Keratinocyte (primary cell): ENCODE data around the gene SPHK2. TPM values are rescaled to one million over a fixed set of nuclear protein-coding genes. Genes with fewer than 3 reads are reported as not detected.

Experiments
- DNase-seq: peaks from one replicate; pipeline ENCODE4 v3.0.0-alpha.2; 2011; ENCODE audit warnings: low read depth, missing footprints, low spot score
- FAIRE-seq: peaks from 2 replicates; lab custom pipeline; 2011; peaks lifted over from hg19 to GRCh38; lab: Jason Lieb, UNC
- H2AFZ ChIP-seq: 2 replicates; pipeline ENCODE4 v1.6.0; 2012; ENCODE audit warnings: low read length, control low read depth, inconsistent platforms; ENCODE audit not compliant: control insufficient read depth
- H3K27ac ChIP-seq: 2 replicates; pipeline ENCODE4 v1.5.1; 2011; ENCODE audit warnings: low read length; ENCODE audit not compliant: control insufficient read depth, insufficient read depth
- H3K27me3 ChIP-seq: 3 replicates; pipeline ENCODE4 v1.6.0; 2011; ENCODE audit warnings: low read length; ENCODE audit not compliant: control insufficient read depth, insufficient read depth; ENCODE audit errors: extremely low read depth
- H3K36me3 ChIP-seq, 2 experiments: 2 replicates in 1 of 2; 3 replicates in 1 of 2; pipeline ENCODE4 v1.5.1; 2011; ENCODE audit warnings: low read length in 2 of 2, mild to moderate bottlenecking in 1 of 2; ENCODE audit not compliant: control insufficient read depth in 2 of 2, insufficient read depth in 2 of 2; ENCODE audit errors: extremely low read depth in 1 of 2
- H3K4me1 ChIP-seq: 3 replicates; pipeline ENCODE4 v1.5.1; 2011; ENCODE audit warnings: low read length; ENCODE audit not compliant: control insufficient read depth, insufficient read depth; ENCODE audit errors: extremely low read depth
- H3K4me2 ChIP-seq: 3 replicates; pipeline ENCODE4 v1.6.0; 2011; ENCODE audit warnings: low read depth, low read length; ENCODE audit not compliant: control insufficient read depth, insufficient read depth; ENCODE audit errors: extremely low read depth
- H3K4me3 ChIP-seq, 3 experiments: fragments of 200-600 bp in 1 of 3; sonication (generic) in 1 of 3; 2 replicates in 2 of 3; 3 replicates in 1 of 3; pipeline ENCODE4 v1.5.1; 2011 to 2016; ENCODE audit warnings: low read length in 3 of 3, mild to moderate bottlenecking in 3 of 3, control low read depth in 2 of 3, inconsistent platforms in 1 of 3, low read depth in 1 of 3, mixed read lengths in 1 of 3, mixed run types in 1 of 3, moderate library complexity in 1 of 3; ENCODE audit not compliant: control insufficient read depth in 2 of 3, insufficient read depth in 2 of 3; ENCODE audit errors: extremely low read depth in 1 of 3
- H3K79me2 ChIP-seq: 2 replicates; pipeline ENCODE4 v1.6.0; 2012; ENCODE audit warnings: low read length; ENCODE audit not compliant: control insufficient read depth, insufficient read depth
- H3K9ac ChIP-seq: 3 replicates; pipeline ENCODE4 v1.6.0; 2011; ENCODE audit warnings: low read length; ENCODE audit not compliant: control insufficient read depth, insufficient read depth; ENCODE audit errors: extremely low read depth
- H3K9me1 ChIP-seq: 3 replicates; pipeline ENCODE4 v1.6.0; 2011; ENCODE audit warnings: low read length; ENCODE audit not compliant: control insufficient read depth, insufficient read depth; ENCODE audit errors: extremely low read depth
- H3K9me3 ChIP-seq: 2 replicates; pipeline ENCODE4 v1.5.1; 2012; ENCODE audit warnings: low read depth, low read length; ENCODE audit not compliant: control insufficient read depth
- H4K20me1 ChIP-seq: 3 replicates; pipeline ENCODE4 v1.6.0; 2011; ENCODE audit warnings: low read length; ENCODE audit not compliant: control insufficient read depth, insufficient read depth; ENCODE audit errors: extremely low read depth
- CTCF ChIP-seq, 3 experiments: IDR thresholded peaks in 1 of 3; conservative IDR thresholded peaks in 1 of 3; optimal IDR thresholded peaks in 1 of 3; 2 replicates in 2 of 3; 3 replicates in 1 of 3; pipeline versions ENCODE3 to v1.5.1; 2011; ENCODE audit warnings: low read length in 3 of 3, mild to moderate bottlenecking in 3 of 3, moderate library complexity in 2 of 3, control low read depth in 1 of 3, inconsistent platforms in 1 of 3; ENCODE audit not compliant: insufficient read depth in 2 of 3; ENCODE audit errors: extremely low read depth in 1 of 3
- EZH2 ChIP-seq: IDR thresholded peaks from one replicate; pipeline ENCODE4 v1.6.1; 2012; ENCODE audit warnings: inconsistent platforms, mild to moderate bottlenecking, low read length, moderate library complexity
- dilution Hi-C: fragments of 300-500 bp; cut with MboI; formaldehyde crosslinking; loops from one replicate; pipeline ENCODE4 v1.7.0; 2020; ENCODE audit warnings: low sequenced_read_pairs; ENCODE audit not compliant: extremely low pct_ligation_motif_present
- polyA plus RNA-seq, 5 experiments: library from polyadenylated mRNA; depleted of rRNA in 3 of 5; stranded (reverse) in 3 of 5; stranded (forward) in 1 of 5; unstranded in 1 of 5; fragments of >200 nt; gene quantifications; 1 replicate in 1 of 5; 2 replicates in 3 of 5; 3 replicates in 1 of 5; pipeline versions ENCODE4 v1.2.1 to v1.2.3, GENCODE V29; 2011 to 2012; ENCODE audit warnings: missing spikeins in 2 of 5, low read depth in 1 of 5, low replicate concordance in 1 of 5

SPHK2 gene
- polyA plus RNA-seq, 1 donor (not counting 4 experiments of a cell fraction or from before 2014, with no cell fraction given) = 2.8 TPM

- Histone ChIP-seq H2AFZ (peak overlapping the region; percentile 73), H4K20me1 (no peaks in the 10 kb centered on the region), H3K36me3 (no peaks in the 10 kb centered on the region), H3K4me2 (peak overlapping the region; percentile 89), H3K27me3 (no peaks in the 10 kb centered on the region), H3K4me3 (peak overlapping the region; percentile 53 to 75 (median 72)), H3K9me3 (no peaks in the 10 kb centered on the region), H3K9me1 (no peaks in the 10 kb centered on the region), H3K9ac (peak overlapping the region; percentile 83), H3K27ac (peak overlapping the region; percentile 85), H3K79me2 (no peaks in the 10 kb centered on the region), H3K4me1 (peaks cover 48% of the 10 kb centered on the region)
- FAIRE-seq = no peak
- no peak for DNase-seq
- no peak for TF ChIP-seq CTCF (optimal IDR thresholded peaks at IDR 0.05 in 1 of 3, IDR thresholded peaks at IDR 0.05 in 1 of 3, conservative IDR thresholded peaks at IDR 0.05 in 1 of 3; ENCODE audit: extremely low read depth in 1 of 3, insufficient read depth in 2 of 3, low read length in 3 of 3)
- TF ChIP-seq EZH2 = no peak
- dilution Hi-C loops = no loop called here
Observed at GRCh38 chr19:48637948-48638830, 18.9 kb downstream of the SPHK2 start.

- Histone ChIP-seq H2AFZ (no peak overlapping the region), H3K27me3 (no peaks in the 10 kb centered on the region), H3K4me3 (no peak overlapping the region), H3K36me3 (no peaks in the 10 kb centered on the region), H3K9me3 (no peaks in the 10 kb centered on the region), H4K20me1 (no peaks in the 10 kb centered on the region), H3K9me1 (no peaks in the 10 kb centered on the region), H3K9ac (no peak overlapping the region), H3K79me2 (no peaks in the 10 kb centered on the region), H3K4me1 (peaks cover 41% of the 10 kb centered on the region), H3K4me2 (peak overlapping the region; percentile 89), H3K27ac (no peak overlapping the region)
- DNase-seq (no peak), FAIRE-seq (no peak)
- TF ChIP-seq CTCF (optimal IDR thresholded peaks at IDR 0.05 in 1 of 3, IDR thresholded peaks at IDR 0.05 in 1 of 3, conservative IDR thresholded peaks at IDR 0.05 in 1 of 3; ENCODE audit: extremely low read depth in 1 of 3, insufficient read depth in 2 of 3, low read length in 3 of 3) (no peak), EZH2 (no peak)
- dilution Hi-C loops = no loop called here
Observed at GRCh38 chr19:48638831-48639381, 19.6 kb downstream of the SPHK2 start.
